ENCODE data around the gene ZNF22.

The ZNF22 gene

GRCh38 chr10:44986179-44986578 lies 14.5 kb upstream of the ZNF22 start:
- H3K9me3 ChIP-seq = no peaks in the 10 kb centered on the region
- no peaks in the 10 kb centered on the region for H3K27me3 ChIP-seq
- TF ChIP-seq, protein P1, sequence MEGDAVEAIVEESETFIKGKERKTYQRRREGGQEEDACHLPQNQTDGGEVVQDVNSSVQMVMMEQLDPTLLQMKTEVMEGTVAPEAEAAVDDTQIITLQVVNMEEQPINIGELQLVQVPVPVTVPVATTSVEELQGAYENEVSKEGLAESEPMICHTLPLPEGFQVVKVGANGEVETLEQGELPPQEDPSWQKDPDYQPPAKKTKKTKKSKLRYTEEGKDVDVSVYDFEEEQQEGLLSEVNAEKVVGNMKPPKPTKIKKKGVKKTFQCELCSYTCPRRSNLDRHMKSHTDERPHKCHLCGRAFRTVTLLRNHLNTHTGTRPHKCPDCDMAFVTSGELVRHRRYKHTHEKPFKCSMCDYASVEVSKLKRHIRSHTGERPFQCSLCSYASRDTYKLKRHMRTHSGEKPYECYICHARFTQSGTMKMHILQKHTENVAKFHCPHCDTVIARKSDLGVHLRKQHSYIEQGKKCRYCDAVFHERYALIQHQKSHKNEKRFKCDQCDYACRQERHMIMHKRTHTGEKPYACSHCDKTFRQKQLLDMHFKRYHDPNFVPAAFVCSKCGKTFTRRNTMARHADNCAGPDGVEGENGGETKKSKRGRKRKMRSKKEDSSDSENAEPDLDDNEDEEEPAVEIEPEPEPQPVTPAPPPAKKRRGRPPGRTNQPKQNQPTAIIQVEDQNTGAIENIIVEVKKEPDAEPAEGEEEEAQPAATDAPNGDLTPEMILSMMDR (IDR thresholded peaks at IDR 0.05; ENCODE audit: low read depth, low read length) = no peak
- DNase-seq = no peak
- no peak overlapping the region for H3K4me3 ChIP-seq (ENCODE audit: low read depth, low read length)
- H3K4me1 ChIP-seq = no peaks in the 10 kb centered on the region
- H3K36me3 ChIP-seq = no peaks in the 10 kb centered on the region

DNA sequence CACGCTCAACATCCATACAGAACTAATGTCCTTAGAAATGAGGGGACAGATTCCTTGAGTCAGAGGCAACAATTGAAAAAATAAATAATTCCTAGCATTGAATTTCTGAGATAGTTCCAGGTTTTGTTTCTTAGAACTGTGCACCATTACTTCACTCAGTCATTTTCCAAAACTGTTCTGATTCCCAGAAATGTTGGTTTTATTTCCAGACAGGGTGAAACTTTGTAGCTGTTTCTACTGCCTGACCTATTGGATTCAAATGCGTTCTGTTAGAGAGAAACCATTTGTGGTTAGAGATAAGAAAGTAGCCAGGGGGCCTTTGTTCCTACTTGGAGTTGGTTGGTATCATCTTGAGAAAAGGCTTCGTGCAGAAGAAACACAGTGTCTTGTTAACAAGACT lies 14.1 kb upstream of the ZNF22 start:
- Histone ChIP-seq H3K36me3 (no peaks in the 10 kb centered on the region), H3K4me1 (no peaks in the 10 kb centered on the region), H3K9me3 (no peaks in the 10 kb centered on the region), H3K4me3 (ENCODE audit: low read depth, low read length) (no peak overlapping the region), H3K27me3 (no peaks in the 10 kb centered on the region)
- DNase-seq = no peak
- TF ChIP-seq, protein P1 (IDR thresholded peaks at IDR 0.05; ENCODE audit: low read depth, low read length) = no peak

DNA sequence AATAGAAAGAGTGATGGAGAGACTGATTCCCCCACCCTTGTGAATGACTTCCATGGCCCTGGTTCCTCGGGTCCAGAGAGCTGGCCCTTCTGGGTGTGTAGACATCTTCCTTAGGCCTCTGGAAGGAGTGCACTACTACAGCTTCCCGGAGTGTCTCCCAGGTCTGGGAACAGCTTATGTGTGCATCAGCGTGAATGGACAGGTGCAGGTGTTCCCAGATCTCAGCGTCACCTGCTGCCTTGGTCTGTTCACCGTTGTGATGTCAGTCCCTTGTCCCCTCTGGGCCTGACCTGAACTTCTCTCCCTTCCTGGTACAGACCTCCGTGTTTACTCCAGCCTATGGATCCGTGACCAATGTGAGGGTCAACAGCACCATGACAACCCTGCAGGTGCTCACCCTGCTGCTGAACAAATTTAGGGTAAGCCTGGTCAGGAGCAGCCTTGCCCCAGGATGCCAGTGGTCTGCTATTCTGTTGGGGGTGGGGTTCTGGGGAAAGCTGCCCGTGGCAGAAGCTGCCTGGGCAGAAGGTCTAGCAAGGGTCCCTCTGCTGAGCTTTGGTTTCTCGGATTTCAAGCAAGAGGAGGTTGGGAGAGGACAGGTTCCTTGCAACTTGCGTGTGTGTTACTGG lies 11.7 kb upstream of the ZNF22 start:
- no peak overlapping the region for H3K4me3 ChIP-seq (ENCODE audit: low read depth, low read length)
- no peaks in the 10 kb centered on the region for H3K4me1 ChIP-seq
- DNase-seq = no peak
- no peaks in the 10 kb centered on the region for H3K27me3 ChIP-seq
- TF ChIP-seq, protein P1 (IDR thresholded peaks at IDR 0.05; ENCODE audit: low read depth, low read length) = no peak
- no peaks in the 10 kb centered on the region for H3K9me3 ChIP-seq
- H3K36me3 ChIP-seq = no peaks in the 10 kb centered on the region

GRCh38 chr10:44989597-44990301 lies 11.0 kb upstream of the ZNF22 start:
- TF ChIP-seq, protein P1 (IDR thresholded peaks at IDR 0.05; ENCODE audit: low read depth, low read length) = no peak
- no peak overlapping the region for H3K4me3 ChIP-seq (ENCODE audit: low read depth, low read length)
- H3K4me1 ChIP-seq = no peaks in the 10 kb centered on the region
- DNase-seq = no peak
- H3K27me3 ChIP-seq = no peaks in the 10 kb centered on the region
- H3K9me3 ChIP-seq = no peaks in the 10 kb centered on the region
- no peaks in the 10 kb centered on the region for H3K36me3 ChIP-seq

GRCh38 chr10:44990302-44990655 lies 10.4 kb upstream of the ZNF22 start:
- peak; percentile 49 for DNase-seq
- H3K27me3 ChIP-seq = no peaks in the 10 kb centered on the region
- H3K9me3 ChIP-seq = no peaks in the 10 kb centered on the region
- H3K4me1 ChIP-seq = no peaks in the 10 kb centered on the region
- TF ChIP-seq, protein P1 (IDR thresholded peaks at IDR 0.05; ENCODE audit: low read depth, low read length) = peak; percentile 63
- no peaks in the 10 kb centered on the region for H3K36me3 ChIP-seq
- no peak overlapping the region for H3K4me3 ChIP-seq (ENCODE audit: low read depth, low read length)

GRCh38 chr10:44990965-44991364 lies 9.8 kb upstream of the ZNF22 start:
- no peak for DNase-seq
- no peaks in the 10 kb centered on the region for H3K9me3 ChIP-seq
- no peak overlapping the region for H3K4me3 ChIP-seq (ENCODE audit: low read depth, low read length)
- no peaks in the 10 kb centered on the region for H3K4me1 ChIP-seq
- TF ChIP-seq, protein P1 (IDR thresholded peaks at IDR 0.05; ENCODE audit: low read depth, low read length) = no peak
- H3K36me3 ChIP-seq = no peaks in the 10 kb centered on the region
- H3K27me3 ChIP-seq = no peaks in the 10 kb centered on the region

Measured in BE2C (cell line).